Karpas-422 (cell line): ENCODE data around the gene ASCC2. TPM values are rescaled to one million over a fixed set of nuclear protein-coding genes. Genes with fewer than 3 reads are reported as not detected.

ENCODE experiments used
- DNase-seq: peaks from one replicate; pipeline ENCODE4 v3.0.0-alpha.2; 2015
- H2AFZ ChIP-seq: fragments of 200-600 bp; sonication (generic); 2 replicates; pipeline ENCODE4 v1.6.1; 2014; ENCODE audit warnings: antibody characterized with exemption, low read length, mixed read lengths
- H3K27ac ChIP-seq: fragments of 200-600 bp; sonication (generic); 2 replicates; pipeline ENCODE4 v1.5.1; 2014; ENCODE audit warnings: mild to moderate bottlenecking, low read length, moderate library complexity
- H3K27me3 ChIP-seq: fragments of 200-600 bp; sonication (generic); 2 replicates; pipeline ENCODE4 v1.6.1; 2014; ENCODE audit warnings: low read length, mixed read lengths
- H3K36me3 ChIP-seq: fragments of 200-600 bp; sonication (generic); 2 replicates; pipeline ENCODE4 v1.6.1; 2014; ENCODE audit warnings: low read length, mixed read lengths; ENCODE audit not compliant: insufficient read depth
- H3K4me1 ChIP-seq: fragments of 200-600 bp; sonication (generic); 2 replicates; pipeline ENCODE4 v1.6.1; 2014; ENCODE audit warnings: mild to moderate bottlenecking, low read length, mixed read lengths
- H3K4me2 ChIP-seq: fragments of 200-600 bp; sonication (generic); 2 replicates; pipeline ENCODE4 v1.6.1; 2014; ENCODE audit warnings: low read length, low read depth, mild to moderate bottlenecking; ENCODE audit not compliant: poor library complexity, severe bottlenecking
- H3K4me3 ChIP-seq: fragments of 200-600 bp; sonication (generic); 2 replicates; pipeline ENCODE4 v1.5.1; 2014; ENCODE audit warnings: mild to moderate bottlenecking, antibody characterized with exemption, low read length, mixed read lengths
- H3K79me2 ChIP-seq: fragments of 200-600 bp; sonication (generic); 2 replicates; pipeline ENCODE4 v1.6.1; 2014; ENCODE audit warnings: mild to moderate bottlenecking, low read length, mixed read lengths
- H3K9ac ChIP-seq: fragments of 200-600 bp; sonication (generic); 2 replicates; pipeline ENCODE4 v1.6.0; 2014; ENCODE audit warnings: low read length
- H3K9me2 ChIP-seq: fragments of 200-600 bp; sonication (generic), shearing (Covaris generic); replicated peaks from 2 replicates; pipeline ENCODE4 v1.6.0; 2014; ENCODE audit warnings: mild to moderate bottlenecking, low read length, moderate library complexity; ENCODE audit not compliant: insufficient read depth
- H3K9me3 ChIP-seq: fragments of 300-700, 200-600 bp; sonication (generic); 2 replicates; pipeline ENCODE4 v1.6.1; 2014; ENCODE audit warnings: low read length, mixed read lengths
- H4K20me1 ChIP-seq: fragments of 200-600 bp; sonication (generic); 2 replicates; pipeline ENCODE4 v1.6.1; 2014; ENCODE audit warnings: mild to moderate bottlenecking, antibody characterized with exemption, low read length, low read depth; ENCODE audit not compliant: insufficient read depth
- total RNA-seq: library from RNA; depleted of rRNA; stranded (reverse); fragments of >200 nt; shearing (Covaris generic); gene quantifications from 2 replicates; pipeline ENCODE4 v1.2.3, GENCODE V29; 2014; ENCODE audit warnings: low replicate concordance

Gene ASCC2
- total RNA-seq, 1 experiment from 2014 or later, result 29.5 TPM

DNA sequence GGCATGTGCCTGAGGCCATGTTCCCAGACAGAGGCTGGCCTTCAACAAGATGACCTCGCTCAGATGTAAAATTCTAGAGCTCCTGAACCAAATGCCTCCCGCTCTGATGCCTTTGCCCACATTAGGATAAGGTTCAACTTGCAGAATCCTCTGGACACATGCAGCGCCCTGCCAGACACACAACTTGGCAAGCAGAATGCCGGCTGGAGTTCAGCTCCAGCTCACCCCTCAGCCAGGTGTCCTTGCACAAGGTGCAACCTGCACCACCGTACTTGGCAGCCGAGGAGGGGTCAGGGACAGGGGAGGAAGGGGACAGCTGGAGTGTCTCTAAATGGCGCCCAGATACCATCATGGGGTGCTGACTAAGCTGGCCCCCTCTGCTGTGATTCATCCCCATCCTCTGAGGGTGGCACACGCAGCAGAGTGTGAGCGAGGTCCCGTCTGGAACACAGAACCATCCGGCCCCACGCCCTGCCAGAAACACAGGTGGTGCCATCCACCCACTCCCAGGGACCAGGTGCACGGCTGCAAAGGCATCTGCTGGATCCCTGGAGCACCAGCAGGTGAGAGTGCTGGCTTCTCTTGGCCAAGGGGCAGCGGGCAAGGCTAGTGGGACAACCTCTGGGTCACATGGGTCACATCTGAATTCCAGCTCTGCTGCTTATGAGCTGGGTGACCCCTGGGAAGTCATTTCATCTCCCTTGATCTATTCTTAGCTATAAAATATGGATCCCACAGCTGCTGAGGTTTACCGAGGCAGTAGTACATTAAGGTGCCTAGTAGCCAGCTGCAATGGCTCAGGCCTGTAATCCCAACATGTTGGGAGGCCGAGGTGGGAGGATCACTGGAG lies 84.0 kb downstream of the ASCC2 start:
- H3K4me2 ChIP-seq, result no peak overlapping the region
- no peaks in the 10 kb centered on the region for H3K79me2 ChIP-seq
- no peak overlapping the region for H3K9ac ChIP-seq
- H3K27ac ChIP-seq, result no peak overlapping the region
- H3K27me3 ChIP-seq, result no peaks in the 10 kb centered on the region
- no peak overlapping the region for H2AFZ ChIP-seq
- no peak overlapping the region for H3K4me3 ChIP-seq
- 0 out of 2 replicates have a peak, but pooled peaks cover 2% of the 10 kb centered on the region for H4K20me1 ChIP-seq
- no peak for DNase-seq
- H3K36me3 ChIP-seq, result no peaks in the 10 kb centered on the region
- no peaks in the 10 kb centered on the region for H3K9me2 ChIP-seq
- no peaks in the 10 kb centered on the region for H3K9me3 ChIP-seq
- H3K4me1 ChIP-seq, result no peaks in the 10 kb centered on the region

DNA sequence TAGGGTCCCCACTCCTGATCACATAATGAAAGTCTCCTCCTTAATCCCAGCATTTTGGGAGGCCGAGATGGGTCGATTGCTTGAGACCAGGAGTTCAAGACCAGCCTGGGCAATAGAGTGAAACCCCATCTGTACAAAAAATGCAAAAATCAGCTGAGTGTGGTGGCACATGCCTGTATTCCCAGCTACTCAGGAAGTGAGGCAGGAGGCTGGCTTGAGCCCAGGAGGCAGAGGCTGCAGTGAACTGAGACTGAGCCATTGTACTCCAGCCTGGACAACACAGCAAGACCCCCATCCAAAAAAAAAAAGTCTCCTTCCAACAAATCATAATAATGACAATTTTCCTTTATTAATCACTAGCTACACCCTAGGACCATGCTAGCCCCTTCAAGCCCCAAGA lies 86.4 kb downstream of the ASCC2 start:
- H3K9me3 ChIP-seq, result no peaks in the 10 kb centered on the region
- H3K4me1 ChIP-seq, result no peaks in the 10 kb centered on the region
- no peak overlapping the region for H3K4me2 ChIP-seq
- no peak overlapping the region for H3K9ac ChIP-seq
- H4K20me1 ChIP-seq, result no peaks in the 10 kb centered on the region
- no peaks in the 10 kb centered on the region for H3K79me2 ChIP-seq
- no peaks in the 10 kb centered on the region for H3K27me3 ChIP-seq
- DNase-seq, result no peak
- H3K9me2 ChIP-seq, result no peaks in the 10 kb centered on the region
- no peak overlapping the region for H2AFZ ChIP-seq
- H3K4me3 ChIP-seq, result no peak overlapping the region
- no peak overlapping the region for H3K27ac ChIP-seq
- H3K36me3 ChIP-seq, result no peaks in the 10 kb centered on the region

GRCh38 chr22:29750559-29751538 lies 87.2 kb downstream of the ASCC2 start:
- DNase-seq, result no peak
- Histone ChIP-seq H3K27ac (no peak overlapping the region), H3K36me3 (no peaks in the 10 kb centered on the region), H3K4me2 (no peak overlapping the region), H3K4me3 (no peak overlapping the region), H3K4me1 (no peaks in the 10 kb centered on the region), H2AFZ (no peak overlapping the region), H3K9me3 (no peaks in the 10 kb centered on the region), H4K20me1 (no peaks in the 10 kb centered on the region), H3K79me2 (no peaks in the 10 kb centered on the region), H3K27me3 (no peaks in the 10 kb centered on the region), H3K9ac (no peak overlapping the region), H3K9me2 (no peaks in the 10 kb centered on the region)

DNA sequence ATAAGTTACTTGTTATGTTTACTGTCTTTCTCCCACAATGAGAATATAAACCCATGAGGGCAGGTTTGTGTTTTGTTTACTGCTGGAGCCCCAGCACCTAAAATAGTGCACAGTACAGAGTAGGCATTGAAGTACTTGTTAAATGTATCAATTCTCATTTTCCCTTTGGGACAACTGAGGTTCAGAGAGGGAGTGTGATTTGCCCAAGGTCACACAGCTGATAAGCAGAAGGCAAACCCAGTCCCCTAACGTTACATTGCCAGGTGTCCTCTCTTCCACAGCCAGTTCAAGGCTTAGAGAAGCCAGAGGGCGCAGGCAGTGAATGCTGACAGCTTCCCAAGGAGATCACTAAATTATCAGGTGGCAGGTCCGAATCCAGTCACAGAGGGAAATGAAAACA lies 88.0 kb downstream of the ASCC2 start:
- no peak overlapping the region for H3K4me2 ChIP-seq
- H3K27me3 ChIP-seq, result no peaks in the 10 kb centered on the region
- no peak overlapping the region for H3K27ac ChIP-seq
- H3K79me2 ChIP-seq, result no peaks in the 10 kb centered on the region
- no peak overlapping the region for H3K9ac ChIP-seq
- no peaks in the 10 kb centered on the region for H3K9me3 ChIP-seq
- DNase-seq, result no peak
- no peak overlapping the region for H3K4me3 ChIP-seq
- H2AFZ ChIP-seq, result no peak overlapping the region
- H3K36me3 ChIP-seq, result no peaks in the 10 kb centered on the region
- H3K4me1 ChIP-seq, result no peaks in the 10 kb centered on the region
- H4K20me1 ChIP-seq, result no peaks in the 10 kb centered on the region
- H3K9me2 ChIP-seq, result no peaks in the 10 kb centered on the region

DNA sequence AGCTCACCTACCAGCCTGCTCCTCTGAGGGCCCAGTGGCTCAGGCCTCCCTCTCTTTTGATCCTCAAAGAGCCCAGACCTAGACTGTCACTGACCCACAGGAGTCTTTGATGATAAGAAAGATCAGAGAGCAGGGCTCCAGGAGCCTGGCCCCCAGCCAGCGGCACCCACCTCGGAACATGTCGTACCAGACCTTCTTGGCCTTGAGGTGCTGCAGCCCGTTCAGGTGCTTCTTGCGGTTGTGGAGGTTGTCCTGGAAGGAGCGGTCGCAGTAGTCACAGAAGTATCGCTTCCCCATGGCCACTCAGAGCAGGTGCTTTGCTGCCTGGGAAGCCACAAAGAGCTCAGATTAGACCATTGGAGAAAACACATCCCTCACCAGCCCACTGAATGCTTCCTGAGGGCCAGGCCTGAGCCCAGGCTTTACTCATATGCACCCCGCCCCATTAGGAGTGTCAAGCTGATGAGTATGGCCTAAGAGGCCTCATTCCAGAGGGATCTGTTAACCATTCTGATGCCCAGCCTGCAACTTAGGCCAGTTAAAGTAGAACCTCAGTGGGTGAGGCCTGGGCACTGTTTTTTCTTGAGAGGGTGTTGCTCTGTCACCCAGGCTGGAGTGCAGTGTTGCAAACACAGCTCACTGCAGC lies 89.7 kb downstream of the ASCC2 start:
- no peaks in the 10 kb centered on the region for H3K9me3 ChIP-seq
- no peaks in the 10 kb centered on the region for H3K27me3 ChIP-seq
- no peak overlapping the region for H2AFZ ChIP-seq
- H3K4me2 ChIP-seq, result no peak overlapping the region
- H3K4me3 ChIP-seq, result no peak overlapping the region
- H3K9ac ChIP-seq, result no peak overlapping the region
- no peak for DNase-seq
- no peak overlapping the region for H3K27ac ChIP-seq
- no peaks in the 10 kb centered on the region for H3K79me2 ChIP-seq
- no peaks in the 10 kb centered on the region for H3K9me2 ChIP-seq
- no peaks in the 10 kb centered on the region for H3K36me3 ChIP-seq
- H3K4me1 ChIP-seq, result no peaks in the 10 kb centered on the region
- H4K20me1 ChIP-seq, result no peaks in the 10 kb centered on the region

DNA sequence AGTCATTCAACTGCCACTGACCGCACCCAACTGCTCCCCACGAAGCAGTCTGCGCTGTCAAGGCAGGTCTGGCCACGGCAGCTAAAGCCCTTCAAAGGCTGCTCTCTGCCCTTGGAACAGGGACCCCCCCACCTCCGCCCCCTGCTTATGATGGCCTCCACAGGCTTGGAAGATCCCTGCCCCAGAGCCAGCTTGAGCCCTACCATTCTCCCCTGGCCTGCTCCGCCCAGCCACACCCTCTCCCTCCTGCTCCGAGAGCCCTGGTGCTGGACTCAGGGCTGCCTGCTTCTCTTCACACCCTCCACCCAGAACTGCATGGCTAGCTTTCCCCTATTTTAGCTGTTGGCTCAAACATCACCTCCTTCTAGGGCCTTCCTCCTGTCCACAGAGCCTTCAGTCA lies 90.2 kb downstream of the ASCC2 start:
- Histone ChIP-seq H3K79me2 (no peaks in the 10 kb centered on the region), H3K4me2 (no peak overlapping the region), H3K27ac (no peak overlapping the region), H3K9me3 (no peaks in the 10 kb centered on the region), H3K9ac (no peak overlapping the region), H3K4me1 (no peaks in the 10 kb centered on the region), H3K9me2 (no peaks in the 10 kb centered on the region), H4K20me1 (no peaks in the 10 kb centered on the region), H3K27me3 (no peaks in the 10 kb centered on the region), H3K4me3 (no peak overlapping the region), H3K36me3 (no peaks in the 10 kb centered on the region), H2AFZ (no peak overlapping the region)
- no peak for DNase-seq

- no peak overlapping the region for H3K9ac ChIP-seq
- H3K4me2 ChIP-seq, result no peak overlapping the region
- no peak for DNase-seq
- no peaks in the 10 kb centered on the region for H4K20me1 ChIP-seq
- H3K27ac ChIP-seq, result no peak overlapping the region
- no peaks in the 10 kb centered on the region for H3K79me2 ChIP-seq
- no peaks in the 10 kb centered on the region for H3K4me1 ChIP-seq
- H2AFZ ChIP-seq, result no peak overlapping the region
- H3K27me3 ChIP-seq, result no peaks in the 10 kb centered on the region
- no peaks in the 10 kb centered on the region for H3K9me2 ChIP-seq
- H3K9me3 ChIP-seq, result no peaks in the 10 kb centered on the region
- H3K36me3 ChIP-seq, result no peaks in the 10 kb centered on the region
- H3K4me3 ChIP-seq, result no peak overlapping the region
Observed at GRCh38 chr22:29744902-29745301, 93.2 kb downstream of the ASCC2 start.

DNA sequence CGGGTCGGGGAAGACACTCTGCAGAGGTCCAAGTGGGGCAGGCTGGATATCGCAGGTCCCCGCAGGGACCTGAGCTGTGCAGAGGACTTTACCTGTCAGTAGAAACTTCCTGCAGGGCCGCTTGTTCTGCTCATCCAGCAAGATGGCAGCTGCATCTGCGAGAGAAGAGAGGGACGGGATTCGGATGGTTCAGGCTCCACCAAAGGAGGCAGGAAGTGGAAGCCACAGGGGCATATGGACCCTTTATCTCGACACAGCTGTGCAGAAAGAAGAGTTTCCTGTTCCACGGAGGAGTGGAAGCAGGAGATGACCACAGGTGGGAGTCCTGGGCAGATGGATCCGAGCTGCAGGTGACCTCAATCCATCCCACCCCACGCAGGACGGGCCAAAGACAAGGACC lies 95.7 kb downstream of the ASCC2 start:
- H3K4me3 ChIP-seq, result no peak overlapping the region
- H3K27ac ChIP-seq, result no peak overlapping the region
- no peaks in the 10 kb centered on the region for H3K9me3 ChIP-seq
- no peaks in the 10 kb centered on the region for H3K27me3 ChIP-seq
- no peaks in the 10 kb centered on the region for H3K9me2 ChIP-seq
- DNase-seq, result no peak
- H3K4me1 ChIP-seq, result no peaks in the 10 kb centered on the region
- H3K36me3 ChIP-seq, result no peaks in the 10 kb centered on the region
- H3K9ac ChIP-seq, result no peak overlapping the region
- no peak overlapping the region for H2AFZ ChIP-seq
- H3K79me2 ChIP-seq, result no peaks in the 10 kb centered on the region
- no peaks in the 10 kb centered on the region for H4K20me1 ChIP-seq
- no peak overlapping the region for H3K4me2 ChIP-seq
